Ovary (tissue), 9 donors: Measurements from ENCODE around the gene PTPRA. TPM values are rescaled to one million over a fixed set of nuclear protein-coding genes. Genes with fewer than 3 reads are reported as not detected.

Source experiments
- DNase-seq, 5 donors: peaks; one replicate each; pipeline ENCODE4 v3.0.0-alpha.2; 2019 to 2020
- H3K27ac ChIP-seq, 2 donors: fragments of 200-600 bp; one replicate each; pipeline versions ENCODE4 v1.5.1 to v1.8.0; 2019 to 2022
- H3K27me3 ChIP-seq: fragments of 200-600 bp; one replicate; pipeline ENCODE4 v1.8.0; 2022
- H3K36me3 ChIP-seq: fragments of 200-600 bp; sonication (generic); one replicate; pipeline ENCODE4 v1.5.1; 2019
- H3K4me1 ChIP-seq: one replicate; pipeline ENCODE4 v1.8.1; 2013; ENCODE audit warnings: mild to moderate bottlenecking, moderate library complexity; ENCODE audit not compliant: insufficient read depth
- H3K4me3 ChIP-seq: fragments of 200-600 bp; sonication (generic); one replicate; pipeline ENCODE4 v1.5.1; 2017
- H3K9me3 ChIP-seq, 2 donors: fragments of 200-600 bp in 1 of 2; sonication (generic) in 1 of 2; one replicate each; pipeline versions ENCODE4 v1.5.1 to v1.8.1; 2013 to 2019; ENCODE audit warnings: mild to moderate bottlenecking in 1 of 2, moderate library complexity in 1 of 2
- CTCF ChIP-seq, 3 donors: fragments of 450-650 bp in 2 of 3; fragments of 200-600 bp in 1 of 3; IDR thresholded peaks; one replicate each; pipeline versions ENCODE4 v1.5.1 to v1.8.0; 2016 to 2022; ENCODE audit warnings: antibody characterized with exemption in 3 of 3, mild to moderate bottlenecking in 1 of 3
- EP300 ChIP-seq: sonication (generic); formaldehyde crosslinking; IDR thresholded peaks from one replicate; pipeline ENCODE4 v1.6.1; 2017; ENCODE audit warnings: antibody characterized with exemption
- POLR2A ChIP-seq: fragments of 450-650 bp; IDR thresholded peaks from one replicate; pipeline ENCODE4 v1.6.1; 2017; ENCODE audit warnings: antibody characterized with exemption, mild to moderate bottlenecking, moderate library complexity
- WGBS, 3 donors: extraction: QIAGEN DNeasy Blood & Tissue Kit in 1 of 3; methylation state at CpG; one replicate each; pipeline versions ENCODE4 v1.1.5 to v1.1.7; 2013 to 2017; 5-methylcytosine and 5-hydroxymethylcytosine counted together
- intact Hi-C, 4 donors: fragments of 100-400 bp; cut with DNase I; formaldehyde crosslinking; loops; one replicate each; pipeline versions ENCODE4 v1.11.0 to v1.15.1; 2022 to 2023
- polyA plus RNA-seq, 2 donors: library from polyadenylated mRNA; stranded (reverse); fragments of 200-250 nt in 1 of 2; fragments of 350-450 nt in 1 of 2; fragmentation: Illumina TruSeq in 1 of 2; extraction: RNeasy Lipid Tissue Mini Kit (QIAGEN cat#74804) in 1 of 2; gene quantifications; one replicate each; pipeline ENCODE4 v1.2.3, GENCODE V29; 2013 to 2014
- total RNA-seq, 7 donors: library from RNA; depleted of rRNA in 2 of 7; stranded (reverse); fragments of >200 nt in 2 of 7; fragmentation: NEBNext Ultra II Directional in 3 of 7; extraction: Animal tissue kit (Norgen Biotek cat#: 25700) in 3 of 7; gene quantifications; one replicate each; pipeline versions ENCODE4 v1.1.0 to v1.2.4, GENCODE V29; 2016 to 2023
- donor health status: DM: no; HTN: no; CAD: no; lungs with moderate emphysema.
- donor health status: DM: no; HTN: no; CAD: no.
- donor health status: Bipolar disorder and iron deficiency.
- donor health status: DM: yes; HTN: yes; CAD: no.
- donor health status: DM: no; HTN: no; CAD: no.
- donor health status: DM: yes; HTN: yes; CAD: no.

Gene PTPRA
- total and polyA plus RNA-seq, 9 donors = 40.7 to 178 (median 71.8) TPM

GRCh38 chr20:2871661-2872458 lies 1.4 kb upstream of the PTPRA start:
- Histone ChIP-seq H3K9me3 (no peaks in the 10 kb centered on the region), H3K4me1 (peaks cover 5% of the 10 kb centered on the region), H3K4me3 (peak overlapping the region; percentile 79), H3K27ac (no peak overlapping the region), H3K27me3 (no peaks in the 10 kb centered on the region), H3K36me3 (no peaks in the 10 kb centered on the region)
- TF ChIP-seq POLR2A = no peak
- no peak for TF ChIP-seq CTCF (IDR thresholded peaks at IDR 0.05)
- TF ChIP-seq EP300 = no peak
- intact Hi-C loops = no loop called here
- DNase-seq = peak in 1 of 5 donors; percentile 48
- 6 to 15% (median 7%) methylated on average over 32 to 34 of the region's 34 CpGs for WGBS, 3 donors

- peaks cover 5% of the 10 kb centered on the region for H3K4me1 ChIP-seq
Observed at GRCh38 chr20:2872459-2873009, 747 bp upstream of the PTPRA start.

DNA sequence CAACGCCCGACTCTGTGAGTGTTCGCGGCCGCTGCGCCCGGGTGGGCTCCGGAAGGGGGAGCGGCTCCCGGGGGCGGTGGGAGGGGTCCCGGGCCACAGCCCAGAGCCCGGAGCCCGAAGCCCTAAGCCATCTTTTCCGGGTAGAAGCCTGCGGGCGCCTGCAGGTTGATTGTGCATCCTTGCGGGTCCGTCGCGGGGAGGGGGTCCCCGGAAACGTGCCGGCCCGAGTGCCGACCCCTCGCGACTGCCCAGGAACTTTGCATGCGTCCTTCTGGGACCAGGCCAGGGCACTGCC lies 413 bp downstream of the PTPRA start:
- no peak for TF ChIP-seq CTCF (IDR thresholded peaks at IDR 0.05)
- no peak for TF ChIP-seq EP300
- TF ChIP-seq POLR2A = no peak
- Histone ChIP-seq H3K27ac (peak overlapping the region; percentile 49 to 56), H3K9me3 (no peaks in the 10 kb centered on the region), H3K27me3 (no peaks in the 10 kb centered on the region), H3K4me1 (peaks cover 5% of the 10 kb centered on the region), H3K4me3 (peak overlapping the region; percentile 79), H3K36me3 (no peaks in the 10 kb centered on the region)
- WGBS, 3 donors = 0 to 1% (median 0%) methylated on average over 21 to 29 of the region's 29 CpGs
- intact Hi-C loops = no loop called here
- peak in 4 of 5 donors; percentile 26 to 69 (median 46) for DNase-seq

More at GRCh38 chr20:2872459-2873009, 747 bp upstream of the PTPRA start:
- Histone ChIP-seq H3K27me3 (no peaks in the 10 kb centered on the region), H3K9me3 (no peaks in the 10 kb centered on the region), H3K36me3 (no peaks in the 10 kb centered on the region), H3K27ac (no peak overlapping the region), H3K4me3 (peak overlapping the region; percentile 79)
- TF ChIP-seq EP300 (no peak), POLR2A (no peak), CTCF (IDR thresholded peaks at IDR 0.05) (no peak)
- intact Hi-C loops = no loop called here
- 0 to 2% (median 1%) methylated on average over 44 to 49 of the region's 49 CpGs for WGBS, 3 donors
- DNase-seq = peak; percentile 26 to 67 (median 55)

GRCh38 chr20:2874456-2874855 lies 1.2 kb downstream of the PTPRA start:
- TF ChIP-seq EP300 (no peak), CTCF (IDR thresholded peaks at IDR 0.05) (no peak), POLR2A (no peak)
- WGBS, 3 donors = 25 to 29% (median 27%) methylated on average over 7 of the region's 7 CpGs
- H3K27me3 ChIP-seq = no peaks in the 10 kb centered on the region
- no peaks in the 10 kb centered on the region for H3K9me3 ChIP-seq
- H3K27ac ChIP-seq = no peak overlapping the region
- no peaks in the 10 kb centered on the region for H3K36me3 ChIP-seq
- H3K4me1 ChIP-seq = peaks cover 11% of the 10 kb centered on the region
- intact Hi-C loops = no loop called here
- DNase-seq = no peak
- peak overlapping the region; percentile 79 for H3K4me3 ChIP-seq
